Upper lobe of left lung (tissue), 6 donors: Measurements from ENCODE around the gene MYOF. TPM values are rescaled to one million over a fixed set of nuclear protein-coding genes. Genes with fewer than 3 reads are reported as not detected.
A peak's percentile ranks its signal among the peaks of the same experiment; 100 is the strongest.

Experiments used
- ATAC-seq, 2 donors: fragments of 200-7000 bp; cut with Tn5 transposase; one replicate each; pipeline ENCODE4 v1.9.1; 2022; ENCODE audit warnings: mild to moderate bottlenecking in 2 of 2, moderate library complexity in 2 of 2; ENCODE audit not compliant: low FRiP score in 2 of 2
- DNase-seq, 2 donors: peaks; one replicate each; pipeline ENCODE4 v3.0.0-alpha.2; 2019 to 2020
- H3K27ac ChIP-seq, 4 donors: fragments of 200-600 bp; sonication (generic); one replicate each; pipeline ENCODE4 v1.5.1; 2016 to 2019
- H3K27me3 ChIP-seq, 4 donors: fragments of 200-600 bp; sonication (generic); one replicate each; pipeline ENCODE4 v1.5.1; 2017 to 2019
- H3K36me3 ChIP-seq, 4 donors: fragments of 200-600 bp; sonication (generic); one replicate each; pipeline ENCODE4 v1.5.1; 2016 to 2019
- H3K4me1 ChIP-seq, 4 donors: fragments of 200-600 bp; sonication (generic); one replicate each; pipeline ENCODE4 v1.5.1; 2018 to 2019
- H3K4me3 ChIP-seq, 4 donors: fragments of 200-600 bp; sonication (generic); one replicate each; pipeline ENCODE4 v1.5.1; 2017 to 2019; ENCODE audit warnings: mild to moderate bottlenecking in 2 of 4, moderate library complexity in 1 of 4
- H3K9me3 ChIP-seq, 4 donors: fragments of 200-600 bp; sonication (generic); one replicate each; pipeline ENCODE4 v1.5.1; 2018 to 2019
- EP300 ChIP-seq, 4 donors: sonication (generic); formaldehyde crosslinking; IDR thresholded peaks; one replicate each; pipeline ENCODE4 v1.5.1; 2017; ENCODE audit warnings: antibody characterized with exemption in 4 of 4, control low read depth in 2 of 4
- POLR2A ChIP-seq, 4 donors: fragments of 450-650 bp; IDR thresholded peaks; one replicate each; pipeline ENCODE4 v1.5.1; 2016 to 2017; ENCODE audit warnings: antibody characterized with exemption in 4 of 4, mild to moderate bottlenecking in 2 of 4
- POLR2AphosphoS5 ChIP-seq, 2 donors: sonication (generic); formaldehyde crosslinking; IDR thresholded peaks; one replicate each; pipeline ENCODE4 v1.5.1; 2017; ENCODE audit warnings: antibody characterized with exemption in 2 of 2
- WGBS, 2 donors: methylation state at CpG; one replicate each; pipeline ENCODE4 v1.1.5; 2017 to 2018; 5-methylcytosine and 5-hydroxymethylcytosine counted together
- total RNA-seq, 6 donors: library from RNA; depleted of rRNA in 4 of 6; stranded (reverse); fragments of >200 nt in 4 of 6; gene quantifications; one replicate each; pipeline versions ENCODE4 v1.1.0 to v1.2.1, GENCODE V29; 2016 to 2021
- TF ChIP-seq, protein P1 (sequence below), 6 experiments: fragments of 450-650 bp in 4 of 6; fragments of 200-600 bp in 2 of 6; sonication (generic) in 2 of 6; IDR thresholded peaks; one replicate each; pipeline ENCODE4 v1.5.1; 2016 to 2019; ENCODE audit warnings: antibody characterized with exemption in 6 of 6
- donor health status: DM: no; HTN: no; CAD: no; lungs with moderate emphysema.
- donor health status: DM: no; HTN: yes; CAD: no; lungs with severe emphysema.

Gene MYOF
- total RNA-seq, 6 donors from 2014 or later = 83.9 to 168 (median 129) TPM

GRCh38 chr10:93383562-93383981, 98.6 kb downstream of the MYOF start:
- Histone ChIP-seq H3K36me3 (peaks cover 0 to 40% (median 14%) of the 10 kb centered on the region in 4 donors), H3K27me3 (no peaks in the 10 kb centered on the region), H3K4me1 (peaks cover 3 to 17% (median 10%) of the 10 kb centered on the region in 4 donors), H3K27ac (peak overlapping the region in 1 of 4 donors; percentile 11), H3K4me3 (no peak overlapping the region), H3K9me3 (no peaks in the 10 kb centered on the region)
- DNase-seq (no peak), ATAC-seq (peak in 1 of 2 donors; percentile 69)
- WGBS, 2 donors = 81 to 84% methylated on average over 6 of the region's 6 CpGs
- TF ChIP-seq POLR2AphosphoS5 (IDR thresholded peaks at IDR 0.05) (no peak), EP300 (IDR thresholded peaks at IDR 0.05) (no peak), POLR2A (IDR thresholded peaks at IDR 0.05) (no peak)
- TF ChIP-seq, protein P1, sequence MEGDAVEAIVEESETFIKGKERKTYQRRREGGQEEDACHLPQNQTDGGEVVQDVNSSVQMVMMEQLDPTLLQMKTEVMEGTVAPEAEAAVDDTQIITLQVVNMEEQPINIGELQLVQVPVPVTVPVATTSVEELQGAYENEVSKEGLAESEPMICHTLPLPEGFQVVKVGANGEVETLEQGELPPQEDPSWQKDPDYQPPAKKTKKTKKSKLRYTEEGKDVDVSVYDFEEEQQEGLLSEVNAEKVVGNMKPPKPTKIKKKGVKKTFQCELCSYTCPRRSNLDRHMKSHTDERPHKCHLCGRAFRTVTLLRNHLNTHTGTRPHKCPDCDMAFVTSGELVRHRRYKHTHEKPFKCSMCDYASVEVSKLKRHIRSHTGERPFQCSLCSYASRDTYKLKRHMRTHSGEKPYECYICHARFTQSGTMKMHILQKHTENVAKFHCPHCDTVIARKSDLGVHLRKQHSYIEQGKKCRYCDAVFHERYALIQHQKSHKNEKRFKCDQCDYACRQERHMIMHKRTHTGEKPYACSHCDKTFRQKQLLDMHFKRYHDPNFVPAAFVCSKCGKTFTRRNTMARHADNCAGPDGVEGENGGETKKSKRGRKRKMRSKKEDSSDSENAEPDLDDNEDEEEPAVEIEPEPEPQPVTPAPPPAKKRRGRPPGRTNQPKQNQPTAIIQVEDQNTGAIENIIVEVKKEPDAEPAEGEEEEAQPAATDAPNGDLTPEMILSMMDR (IDR thresholded peaks at IDR 0.05) = no peak

GRCh38 chr10:93379731-93380575, 102.2 kb downstream of the MYOF start:
- Histone ChIP-seq H3K9me3 (no peaks in the 10 kb centered on the region), H3K36me3 (peaks cover 0 to 39% (median 13%) of the 10 kb centered on the region in 4 donors), H3K4me1 (peaks cover 0 to 14% (median 9%) of the 10 kb centered on the region in 4 donors), H3K4me3 (no peak overlapping the region), H3K27ac (no peak overlapping the region), H3K27me3 (no peaks in the 10 kb centered on the region)
- no peak for DNase-seq
- no peak for ATAC-seq
- 74 to 77% methylated on average over 5 of the region's 5 CpGs for whole genome bisulfite sequencing, 2 donors
- TF ChIP-seq, protein P1 (IDR thresholded peaks at IDR 0.05) = no peak
- TF ChIP-seq POLR2AphosphoS5 (IDR thresholded peaks at IDR 0.05) (no peak), EP300 (IDR thresholded peaks at IDR 0.05) (no peak), POLR2A (IDR thresholded peaks at IDR 0.05) (no peak)

- DNase-seq (no peak), ATAC-seq (no peak)
- 84% methylated on average over 3 of the region's 3 CpGs for WGBS, 2 donors
- H3K27ac ChIP-seq = no peak overlapping the region
- no peak overlapping the region for H3K4me3 ChIP-seq
- no peak for TF ChIP-seq POLR2A (IDR thresholded peaks at IDR 0.05)
- no peak for TF ChIP-seq POLR2AphosphoS5 (IDR thresholded peaks at IDR 0.05)
- TF ChIP-seq, protein P1 (IDR thresholded peaks at IDR 0.05) = no peak
- H3K9me3 ChIP-seq = no peaks in the 10 kb centered on the region
- peaks cover 0 to 13% (median 9%) of the 10 kb centered on the region in 4 donors for H3K4me1 ChIP-seq
- H3K36me3 ChIP-seq = peaks cover 4 to 42% (median 17%) of the 10 kb centered on the region in 4 donors
- no peaks in the 10 kb centered on the region for H3K27me3 ChIP-seq
These were observed 103.0 kb downstream of the MYOF start for GRCh38 chr10:93378997-93379730.

- H3K4me3 ChIP-seq = no peak overlapping the region
- peaks cover 0 to 10% (median 7%) of the 10 kb centered on the region in 4 donors for H3K4me1 ChIP-seq
- WGBS, 2 donors = 94 to 97% methylated on average over 2 of the region's 2 CpGs
- H3K27me3 ChIP-seq = no peaks in the 10 kb centered on the region
- no peak for TF ChIP-seq POLR2AphosphoS5 (IDR thresholded peaks at IDR 0.05)
- no peak for TF ChIP-seq EP300 (IDR thresholded peaks at IDR 0.05)
- TF ChIP-seq, protein P1 (IDR thresholded peaks at IDR 0.05) = no peak
- TF ChIP-seq POLR2A (IDR thresholded peaks at IDR 0.05) = no peak
- H3K36me3 ChIP-seq = peaks cover 4 to 49% (median 24%) of the 10 kb centered on the region in 4 donors
- H3K27ac ChIP-seq = no peak overlapping the region
- no peaks in the 10 kb centered on the region for H3K9me3 ChIP-seq
- ATAC-seq (no peak), DNase-seq (no peak)
These were observed 104.1 kb downstream of the MYOF start for GRCh38 chr10:93378039-93378438.
